ENCODE measurements around the gene COLEC12.

The COLEC12 gene

DNA sequence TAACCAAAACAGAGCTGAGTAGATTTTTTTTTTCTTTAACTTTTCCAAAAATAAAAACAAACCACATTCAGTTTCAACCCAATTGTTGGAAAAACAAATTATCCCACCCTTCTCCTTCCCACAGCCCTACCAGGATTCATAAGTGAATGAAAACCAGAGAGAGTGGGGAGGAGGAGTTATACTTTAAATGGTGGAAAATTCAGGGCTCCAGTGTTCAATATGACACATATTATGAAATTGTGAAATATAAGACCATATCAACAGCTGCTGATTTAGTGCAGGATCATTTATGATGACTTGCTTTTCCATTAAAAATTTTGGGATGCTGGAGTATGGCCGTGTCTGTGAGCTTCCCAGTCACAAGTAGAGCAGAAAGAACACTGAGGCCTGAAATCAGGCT is 26.7 kb downstream of the COLEC12 start:
- no peak for DNase-seq

DNA sequence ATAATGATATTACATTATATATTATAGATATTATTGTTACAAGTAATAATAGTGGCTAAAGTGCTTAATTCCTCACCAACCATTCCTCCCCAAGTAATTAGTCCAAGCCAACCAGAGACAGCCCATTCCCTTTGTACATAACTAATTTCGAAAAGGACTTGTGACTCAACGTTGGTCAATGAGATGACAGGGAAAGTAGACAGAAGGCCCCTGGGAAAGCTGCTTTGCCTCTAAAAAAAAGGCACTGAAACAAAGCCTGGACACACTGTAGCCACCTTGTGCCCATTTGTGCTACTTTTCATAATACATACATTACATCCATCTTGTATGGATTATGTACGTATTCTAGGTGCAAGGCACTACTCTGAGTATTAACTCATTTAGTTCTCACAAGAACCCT is 28.8 kb downstream of the COLEC12 start:
- no peak for DNase-seq

GRCh38 chr18:470661-471501 is 29.6 kb downstream of the COLEC12 start:
- no peak for DNase-seq

DNA sequence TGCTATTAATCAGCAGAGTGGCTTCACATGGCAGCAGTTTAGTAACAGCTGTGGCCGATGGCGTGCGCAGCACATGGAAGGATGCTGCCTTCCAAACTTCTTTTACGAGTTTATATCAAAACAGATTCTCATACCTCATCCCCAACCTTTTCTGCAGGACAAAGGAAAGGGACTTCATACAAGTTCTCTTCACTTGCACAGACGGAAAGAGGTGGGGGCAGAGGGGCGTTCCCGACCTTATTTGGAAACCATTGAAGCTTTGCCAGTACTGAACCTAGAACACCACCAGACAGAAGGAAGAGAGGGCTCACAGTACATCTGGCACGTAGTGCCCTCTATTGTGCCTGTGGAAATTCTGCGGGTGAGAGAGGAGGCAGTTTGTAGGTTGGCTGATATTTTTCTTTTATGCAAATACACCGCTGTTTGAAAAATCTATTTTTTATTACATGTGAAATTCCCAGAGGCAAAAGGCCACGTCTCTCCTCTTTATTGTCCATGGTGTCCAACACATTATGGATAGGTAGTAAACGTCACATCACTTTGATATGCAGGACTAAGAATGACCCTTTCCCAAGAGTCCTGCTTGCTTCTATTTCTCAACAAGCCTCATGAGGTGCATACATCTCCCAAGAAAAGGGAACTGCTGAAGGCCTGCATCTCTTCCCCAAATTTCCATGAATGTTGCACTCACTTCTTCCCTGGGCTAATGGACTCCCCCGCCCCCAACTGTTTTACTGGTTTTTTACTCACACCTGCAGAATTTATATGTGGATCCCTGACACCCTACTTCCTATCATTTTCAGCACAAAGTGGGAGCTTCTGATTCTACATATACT is 31.3 kb downstream of the COLEC12 start:
- DNase-seq: no peak

DNA sequence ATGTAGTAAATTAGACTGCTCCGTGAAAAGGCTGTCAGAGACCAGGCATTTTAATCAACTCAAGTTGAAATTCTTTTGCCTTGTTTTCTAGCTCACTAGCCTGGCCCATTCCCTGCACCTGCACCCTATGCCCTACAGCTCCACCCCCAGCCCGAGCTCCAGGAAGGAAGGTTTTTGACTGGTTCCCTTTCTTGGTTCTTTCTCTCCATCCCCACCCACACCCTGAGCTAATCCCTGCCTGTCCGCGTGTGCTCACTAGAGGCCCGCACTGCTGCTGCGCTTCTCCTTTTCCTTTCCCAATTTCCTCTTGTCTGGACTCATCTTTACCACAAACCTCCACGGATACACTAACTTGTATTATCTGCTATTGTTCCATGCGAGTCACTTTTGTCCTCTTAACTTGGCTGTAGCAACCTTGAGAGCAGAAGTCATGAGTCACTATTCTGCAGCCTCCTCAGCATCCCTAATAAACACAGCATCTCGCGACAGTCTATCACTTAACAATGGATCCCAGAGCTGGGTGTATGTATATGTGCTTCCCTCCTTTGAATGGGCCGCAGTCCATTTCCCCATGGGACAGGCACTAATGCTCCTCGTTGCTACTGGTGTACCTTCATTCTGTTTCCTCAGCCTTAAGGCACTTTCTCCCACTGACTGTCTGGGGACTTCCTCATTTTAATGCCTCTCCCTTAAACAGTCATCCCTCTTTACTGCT is 36.5 kb downstream of the COLEC12 start:
- no peak for DNase-seq

DNA sequence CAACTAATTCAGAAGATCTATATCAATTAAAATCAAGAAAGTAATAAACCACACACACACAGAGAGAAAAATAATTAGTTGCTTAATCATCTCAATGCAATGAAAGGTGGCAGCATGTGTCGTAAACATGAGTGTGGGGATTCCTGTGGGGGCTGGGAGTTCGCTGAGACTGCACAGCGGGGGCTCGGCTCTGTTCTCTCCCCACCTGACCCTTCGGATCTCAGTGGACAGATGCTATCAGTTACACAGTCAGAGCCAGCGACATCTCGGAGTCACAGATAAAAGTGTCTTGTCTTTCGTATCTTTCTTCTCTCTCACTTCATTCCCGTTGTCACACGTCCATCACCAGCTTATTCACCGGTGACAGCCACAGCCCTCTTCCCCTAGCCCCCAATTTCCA is 37.1 kb downstream of the COLEC12 start:
- DNase-seq: no peak

DNA sequence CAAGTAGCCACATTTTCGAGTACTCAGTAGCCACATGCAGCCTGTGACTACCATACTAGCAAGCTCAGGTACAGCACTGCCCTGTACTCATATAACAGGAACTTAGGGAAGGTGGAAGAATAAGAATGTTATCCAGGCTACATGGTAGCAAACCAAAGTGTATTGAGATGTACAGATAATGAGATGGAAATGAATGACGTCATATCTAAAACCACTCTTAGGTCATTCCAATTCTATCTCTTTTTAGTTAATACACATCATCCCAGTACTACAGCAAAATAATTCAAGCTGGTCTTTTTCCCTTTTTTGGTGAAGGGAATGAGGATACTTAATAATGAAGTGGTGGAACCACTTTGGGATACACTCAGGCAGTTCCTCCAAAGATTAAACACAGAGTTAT is 38.7 kb downstream of the COLEC12 start:
- no peak for DNase-seq

DNA sequence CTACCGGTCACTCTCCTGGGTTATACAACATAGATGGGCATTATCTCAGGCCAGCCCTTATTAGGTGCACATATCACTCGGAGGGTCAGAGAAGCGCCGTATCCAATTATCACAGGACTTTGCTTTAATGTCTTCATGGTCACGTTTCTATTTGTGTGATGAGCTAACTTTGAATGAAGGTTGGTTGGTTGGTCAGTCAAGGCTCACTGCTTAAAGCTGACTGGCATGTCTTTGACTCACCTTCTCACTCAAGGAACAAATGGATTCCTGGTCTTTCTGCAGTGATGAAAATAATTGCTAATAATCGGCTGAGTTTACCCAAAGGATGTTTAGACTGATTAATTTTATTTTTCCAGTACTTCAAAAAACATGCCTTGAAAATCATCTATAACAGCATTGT is 39.7 kb downstream of the COLEC12 start:
- DNase-seq: no peak

DNA sequence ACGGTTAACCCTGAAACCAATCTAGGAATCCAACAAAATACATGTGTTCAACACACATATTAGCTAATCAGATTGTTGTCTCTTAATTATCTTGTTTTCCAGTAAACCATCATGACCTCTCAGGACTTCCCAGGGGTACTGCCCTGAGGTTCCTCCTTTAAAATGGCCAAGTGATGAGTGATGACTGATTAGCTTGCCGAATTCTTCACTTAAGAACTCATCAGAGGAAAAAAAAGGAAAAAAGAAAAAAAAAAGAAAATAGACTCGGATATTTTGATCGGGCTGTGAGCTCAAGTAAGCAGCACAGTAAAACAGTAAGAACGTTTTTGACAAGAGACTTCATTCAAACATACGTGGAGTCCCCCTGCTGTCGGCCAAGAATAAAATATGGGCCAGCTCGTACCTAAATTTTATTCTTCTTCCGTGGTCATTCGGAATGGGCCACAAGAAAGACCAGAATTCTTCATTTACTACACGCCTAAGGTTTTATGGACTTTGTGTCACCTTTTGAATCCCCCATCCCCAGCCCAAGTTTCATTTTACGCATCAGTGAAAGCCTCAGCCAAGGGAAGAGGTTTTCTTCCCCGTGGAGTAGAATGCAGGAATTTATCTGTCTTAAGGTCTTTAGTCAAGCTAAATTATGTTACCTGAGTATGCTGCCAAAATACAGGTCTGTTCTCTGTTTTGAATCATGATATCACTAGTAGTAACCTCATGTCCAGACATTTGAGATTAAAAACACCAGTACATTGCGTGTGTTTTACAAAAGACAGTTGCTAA is 40.5 kb downstream of the COLEC12 start:
- DNase-seq: no peak

GRCh38 chr18:457521-458412 is 42.7 kb downstream of the COLEC12 start:
- no peak for DNase-seq

GRCh38 chr18:457140-457519 is 43.4 kb downstream of the COLEC12 start:
- DNase-seq: no peak

- DNase-seq: no peak
These were observed 44.0 kb downstream of the COLEC12 start for GRCh38 chr18:456361-457139.

- DNase-seq: no peak
These were observed 47.1 kb downstream of the COLEC12 start for GRCh38 chr18:453400-453799.

- DNase-seq: no peak
These were observed 47.7 kb downstream of the COLEC12 start for GRCh38 chr18:452816-453215.

- no peak for DNase-seq
These were observed 51.1 kb downstream of the COLEC12 start for GRCh38 chr18:449374-449773.

DNA sequence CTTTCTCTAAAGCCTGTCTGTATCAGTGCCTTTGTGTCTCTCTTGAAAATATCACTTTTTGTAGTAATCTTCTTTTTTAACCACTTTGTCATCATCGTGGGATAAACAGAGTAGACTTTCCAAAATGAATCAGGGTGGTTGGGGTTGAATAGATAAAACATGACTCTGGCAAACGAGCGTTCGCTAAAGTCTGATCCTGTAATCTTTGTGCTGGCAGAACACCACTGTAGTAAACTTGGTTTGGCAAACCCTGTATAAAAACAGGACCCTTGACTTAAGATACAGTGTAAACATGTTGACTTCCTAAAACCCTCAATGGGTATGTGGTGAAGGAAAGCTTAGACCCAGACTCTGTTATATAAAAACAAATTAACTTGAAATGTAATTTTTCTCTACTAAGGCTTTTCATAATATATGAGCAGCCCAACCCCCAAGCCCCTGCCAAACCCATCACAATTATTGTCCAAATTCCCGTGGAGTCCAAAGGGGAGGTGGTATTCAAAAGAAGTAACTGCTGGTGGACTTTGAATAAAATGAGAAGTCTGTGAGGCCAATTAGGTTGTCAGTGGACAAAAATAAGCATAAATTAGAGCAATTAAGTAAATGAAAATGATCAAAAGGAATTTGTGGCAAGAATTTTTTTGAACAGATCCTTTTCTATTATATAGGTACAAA is 52.2 kb downstream of the COLEC12 start:
- no peak for DNase-seq

- DNase-seq: no peak
These were observed 53.5 kb downstream of the COLEC12 start for GRCh38 chr18:446941-447560.

GRCh38 chr18:445055-445454 is 55.4 kb downstream of the COLEC12 start:
- DNase-seq: no peak

- no peak for DNase-seq
These were observed 61.9 kb downstream of the COLEC12 start for GRCh38 chr18:438571-438970.

DNA sequence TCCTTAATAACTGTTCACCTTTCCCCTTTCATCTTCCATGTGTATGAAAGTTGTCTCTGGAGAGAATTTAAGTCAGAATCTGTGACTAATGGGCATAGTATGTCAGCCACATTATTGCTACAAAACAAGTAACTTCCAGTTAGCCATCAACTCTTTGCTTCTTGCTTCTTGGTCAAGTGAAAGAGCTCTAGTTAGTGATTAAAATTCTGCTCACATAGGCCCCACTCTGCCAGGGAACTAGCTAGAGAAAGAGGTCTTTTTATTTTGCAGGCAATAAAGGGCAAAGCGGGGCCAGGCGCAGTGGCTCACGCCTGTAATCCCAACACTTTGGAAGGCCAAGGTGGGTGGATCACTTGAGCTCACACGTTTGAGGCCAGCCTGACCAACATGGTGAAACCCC is 64.6 kb downstream of the COLEC12 start:
- DNase-seq: no peak

Measured in RPMI8226 (cell line).